ENCODE data around the gene NFIA.

- TF ChIP-seq CTCF (optimal IDR thresholded peaks at IDR 0.05 in 1 of 3, IDR thresholded peaks at IDR 0.05 in 1 of 3, conservative IDR thresholded peaks at IDR 0.05 in 1 of 3; ENCODE audit: extremely low read depth in 1 of 3, insufficient read depth in 2 of 3, low read length in 3 of 3): no peak
- no peak for TF ChIP-seq EZH2 (IDR thresholded peaks at IDR 0.05; ENCODE audit: low read length)
These were observed 28.2 kb downstream of the NFIA start for GRCh38 chr1:61110554-61110953.
